Endodermal cell (in vitro differentiated cells): ENCODE measurements around the gene RGS6. TPM values are rescaled to one million over a fixed set of nuclear protein-coding genes. Genes with fewer than 3 reads are reported as not detected.
A peak's percentile ranks its signal among the peaks of the same experiment; 100 is the strongest.

ENCODE experiments used
- DNase-seq: peaks from one replicate; pipeline ENCODE4 v3.0.0-alpha.2; 2017
- H3K27ac ChIP-seq: 2 replicates; pipeline ENCODE4 v1.5.1; 2013; ENCODE audit warnings: mild to moderate bottlenecking, low read depth, low read length, moderate library complexity
- H3K27me3 ChIP-seq: 2 replicates; pipeline ENCODE4 v1.6.1; 2013; ENCODE audit warnings: mild to moderate bottlenecking, low read length, moderate library complexity; ENCODE audit not compliant: insufficient read depth, control insufficient read depth, poor library complexity, severe bottlenecking
- H3K36me3 ChIP-seq: 2 replicates; pipeline ENCODE4 v1.7.0; 2013; ENCODE audit warnings: mild to moderate bottlenecking, low read length, moderate library complexity; ENCODE audit not compliant: control insufficient read depth, insufficient read depth
- H3K4me1 ChIP-seq: one replicate; pipeline ENCODE4 v1.7.0; 2013; ENCODE audit warnings: low read length; ENCODE audit not compliant: control insufficient read depth, insufficient read depth
- H3K4me3 ChIP-seq: 2 replicates; pipeline ENCODE4 v1.5.1; 2013; ENCODE audit warnings: mild to moderate bottlenecking, low read length, moderate library complexity
- H3K9ac ChIP-seq: 2 replicates; pipeline ENCODE4 v1.6.1; 2013; ENCODE audit warnings: mild to moderate bottlenecking, low read length, moderate library complexity; ENCODE audit not compliant: poor library complexity, severe bottlenecking; ENCODE audit errors: extremely low read depth
- H3K9me3 ChIP-seq: 2 replicates; pipeline ENCODE4 v1.6.1; 2013; ENCODE audit warnings: mild to moderate bottlenecking, low read length, moderate library complexity; ENCODE audit not compliant: control insufficient read depth
- H3K27ac Mint-ChIP-seq: 2 replicates; pipeline ENCODE4 v1.8.0; 2020; ENCODE audit warnings: mixed read lengths
- H3K27me3 Mint-ChIP-seq: 2 replicates; pipeline ENCODE4 v1.8.0; 2021; ENCODE audit warnings: mild to moderate bottlenecking, mixed read lengths; ENCODE audit not compliant: insufficient read depth
- H3K36me3 Mint-ChIP-seq: 2 replicates; pipeline ENCODE4 v1.8.0; 2020; ENCODE audit warnings: low read depth, mixed read lengths
- H3K4me1 Mint-ChIP-seq: 2 replicates; pipeline ENCODE4 v1.8.0; 2020; ENCODE audit warnings: mixed read lengths
- H3K4me3 Mint-ChIP-seq: 2 replicates; pipeline ENCODE4 v1.8.0; 2020; ENCODE audit warnings: mild to moderate bottlenecking, moderate library complexity, mixed read lengths
- H3K9me3 Mint-ChIP-seq: 2 replicates; pipeline ENCODE4 v1.8.0; 2020; ENCODE audit warnings: mild to moderate bottlenecking, mixed read lengths
- WGBS, 2 experiments: methylation state at CpG; one replicate each; pipeline versions ENCODE4 v1.1.5 to v1.1.7; 2013; ENCODE audit warnings: missing lambda C conversion rate in 2 of 2, mixed read lengths in 1 of 2; ENCODE audit not compliant: insufficient coverage in 1 of 2, insufficient read length in 1 of 2; 5-methylcytosine and 5-hydroxymethylcytosine counted together
- total RNA-seq, 2 donors: library from RNA; stranded (reverse); fragmentation: NEBNext Ultra II Directional in 1 of 2; extraction: Animal tissue kit (Norgen Biotek cat#: 25700) in 1 of 2; gene quantifications; 2 replicates in 1 of 2; 3 replicates in 1 of 2; pipeline ENCODE4 v1.2.1, GENCODE V29; 2021
- TF ChIP-seq, protein P1 (sequence below): fragments of 200-600 bp; sonication (generic); conservative IDR thresholded peaks from 2 replicates; pipeline ENCODE4 v1.5.0; 2021; ENCODE audit warnings: antibody characterized with exemption, mild to moderate bottlenecking

Gene RGS6
- total RNA-seq, 2 donors from 2014 or later = 10.1 to 16.3 TPM

DNA sequence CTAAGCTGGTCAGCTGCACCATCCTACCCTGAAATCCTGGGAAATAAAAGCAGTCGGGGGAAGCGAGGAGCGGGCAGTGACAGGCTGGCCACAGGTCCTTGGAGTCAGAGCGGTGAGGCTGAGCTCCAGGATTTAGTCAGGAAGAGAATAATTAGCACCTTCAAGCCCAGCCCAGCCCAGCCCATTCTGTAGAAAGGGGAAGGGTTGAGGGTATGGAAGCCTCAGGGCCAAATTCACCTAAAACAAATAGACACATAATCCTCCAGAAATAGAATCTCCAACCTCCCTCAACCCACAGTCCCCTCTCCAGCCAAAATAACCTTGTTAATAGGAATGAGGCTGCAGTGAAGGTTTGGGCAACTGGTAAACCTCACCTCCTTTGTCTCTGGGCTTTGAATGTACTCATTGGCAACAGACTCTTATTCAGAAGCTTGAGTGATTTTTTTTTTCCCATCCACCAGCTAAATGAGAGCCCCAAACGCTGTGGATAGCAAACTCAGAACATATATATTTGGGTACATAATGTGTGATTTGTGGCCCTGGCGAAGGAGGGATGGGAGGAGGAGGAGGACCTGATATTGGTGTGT is 627.5 kb downstream of the RGS6 start:
- Mint-ChIP-seq H3K27ac (no peak overlapping the region), H3K36me3 (no peaks in the 10 kb centered on the region), H3K4me3 (no peak overlapping the region), H3K4me1 (peaks cover 19% of the 10 kb centered on the region), H3K9me3 (no peaks in the 10 kb centered on the region), H3K27me3 (no peaks in the 10 kb centered on the region)
- TF ChIP-seq, protein P1, sequence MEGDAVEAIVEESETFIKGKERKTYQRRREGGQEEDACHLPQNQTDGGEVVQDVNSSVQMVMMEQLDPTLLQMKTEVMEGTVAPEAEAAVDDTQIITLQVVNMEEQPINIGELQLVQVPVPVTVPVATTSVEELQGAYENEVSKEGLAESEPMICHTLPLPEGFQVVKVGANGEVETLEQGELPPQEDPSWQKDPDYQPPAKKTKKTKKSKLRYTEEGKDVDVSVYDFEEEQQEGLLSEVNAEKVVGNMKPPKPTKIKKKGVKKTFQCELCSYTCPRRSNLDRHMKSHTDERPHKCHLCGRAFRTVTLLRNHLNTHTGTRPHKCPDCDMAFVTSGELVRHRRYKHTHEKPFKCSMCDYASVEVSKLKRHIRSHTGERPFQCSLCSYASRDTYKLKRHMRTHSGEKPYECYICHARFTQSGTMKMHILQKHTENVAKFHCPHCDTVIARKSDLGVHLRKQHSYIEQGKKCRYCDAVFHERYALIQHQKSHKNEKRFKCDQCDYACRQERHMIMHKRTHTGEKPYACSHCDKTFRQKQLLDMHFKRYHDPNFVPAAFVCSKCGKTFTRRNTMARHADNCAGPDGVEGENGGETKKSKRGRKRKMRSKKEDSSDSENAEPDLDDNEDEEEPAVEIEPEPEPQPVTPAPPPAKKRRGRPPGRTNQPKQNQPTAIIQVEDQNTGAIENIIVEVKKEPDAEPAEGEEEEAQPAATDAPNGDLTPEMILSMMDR = no peak
- Histone ChIP-seq H3K36me3 (no peaks in the 10 kb centered on the region), H3K4me3 (no peak overlapping the region), H3K9me3 (no peaks in the 10 kb centered on the region), H3K27me3 (no peaks in the 10 kb centered on the region), H3K9ac (no peak overlapping the region), H3K4me1 (no peaks in the 10 kb centered on the region), H3K27ac (no peak overlapping the region)
- WGBS, 2 experiments = 80 to 96% methylated on average over 4 to 6 of the region's 6 CpGs
- DNase-seq = peak; percentile 76

DNA sequence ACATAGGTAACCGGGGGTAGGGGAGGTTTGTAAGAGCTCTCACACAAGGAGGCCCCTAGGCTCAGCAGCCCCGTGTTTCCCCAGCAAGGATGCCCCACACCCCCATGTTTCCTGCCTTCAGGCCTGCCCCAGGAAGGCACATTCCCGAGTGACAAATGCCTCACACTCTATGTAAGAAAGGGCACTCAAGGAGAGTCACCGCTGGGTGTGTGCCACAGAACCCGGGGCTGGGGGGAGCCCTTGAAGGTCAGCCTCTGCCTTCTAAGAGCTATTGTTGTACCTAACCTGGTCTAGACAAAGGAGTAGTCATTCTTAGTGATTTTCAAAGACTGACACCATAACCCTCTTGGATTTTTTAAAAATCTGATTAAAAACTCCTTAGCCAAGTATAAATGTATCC is 628.1 kb downstream of the RGS6 start:
- Histone ChIP-seq H3K4me1 (no peaks in the 10 kb centered on the region), H3K36me3 (no peaks in the 10 kb centered on the region), H3K9ac (no peak overlapping the region), H3K4me3 (no peak overlapping the region), H3K27me3 (no peaks in the 10 kb centered on the region), H3K27ac (no peak overlapping the region), H3K9me3 (no peaks in the 10 kb centered on the region)
- H3K27ac Mint-ChIP-seq = no peak overlapping the region
- WGBS, 2 experiments = 81% methylated on average over 2 to 5 of the region's 5 CpGs
- no peaks in the 10 kb centered on the region for H3K9me3 Mint-ChIP-seq
- H3K36me3 Mint-ChIP-seq = no peaks in the 10 kb centered on the region
- TF ChIP-seq, protein P1 = no peak
- peak; percentile 54 for DNase-seq
- H3K4me1 Mint-ChIP-seq = peaks cover 19% of the 10 kb centered on the region
- H3K27me3 Mint-ChIP-seq = no peaks in the 10 kb centered on the region
- no peak overlapping the region for H3K4me3 Mint-ChIP-seq

DNA sequence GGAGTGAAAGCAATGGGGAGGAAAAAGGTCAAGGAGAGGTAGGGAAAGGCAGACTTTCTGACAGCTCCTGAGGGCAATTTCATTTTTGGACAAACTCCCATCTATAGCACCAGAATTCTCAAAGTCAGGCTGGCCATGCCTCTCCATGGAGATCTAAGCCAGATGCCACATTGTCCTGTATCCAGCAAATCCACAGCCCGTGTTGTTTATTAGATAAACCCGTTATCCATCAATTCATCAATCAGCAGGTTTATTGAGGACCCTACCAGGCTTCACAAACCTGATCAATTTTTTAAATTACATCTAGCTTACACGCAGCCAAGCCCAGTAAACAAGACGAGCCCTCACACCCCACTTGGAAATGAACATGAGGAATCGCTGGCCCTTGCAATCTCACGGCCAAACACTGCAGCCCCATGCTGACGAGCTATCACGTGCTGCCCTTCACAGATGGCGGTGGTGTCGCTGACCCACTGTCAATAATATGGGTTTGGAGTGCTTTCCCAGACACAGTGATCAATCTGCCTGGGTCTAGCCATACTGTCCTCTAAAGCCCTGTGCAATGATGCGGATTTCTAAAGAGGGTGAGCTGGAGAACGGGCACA is 628.8 kb downstream of the RGS6 start:
- Histone ChIP-seq H3K4me3 (no peak overlapping the region), H3K27me3 (no peaks in the 10 kb centered on the region), H3K36me3 (no peaks in the 10 kb centered on the region), H3K9me3 (no peaks in the 10 kb centered on the region), H3K4me1 (no peaks in the 10 kb centered on the region), H3K27ac (no peak overlapping the region), H3K9ac (no peak overlapping the region)
- H3K27ac Mint-ChIP-seq = no peak overlapping the region
- H3K27me3 Mint-ChIP-seq = no peaks in the 10 kb centered on the region
- no peak overlapping the region for H3K4me3 Mint-ChIP-seq
- H3K36me3 Mint-ChIP-seq = no peaks in the 10 kb centered on the region
- WGBS, 2 experiments = 94 to 98% methylated on average over 10 to 12 of the region's 12 CpGs
- TF ChIP-seq, protein P1 = no peak
- H3K4me1 Mint-ChIP-seq = peaks cover 17% of the 10 kb centered on the region
- no peaks in the 10 kb centered on the region for H3K9me3 Mint-ChIP-seq
- DNase-seq = no peak
